NCI-H524 treated with DMSO at 0.1 percent for 48 hours (cell line): ENCODE measurements around the gene CREBRF.
"Not testable (repeated sequence)": the region's sequence is repeated elsewhere in the genome, so short reads cannot be mapped to it uniquely, and the experiment has no call there.

ENCODE experiments used
- DNase-seq: peaks from one replicate; lab custom pipeline; 2025; lab: John Stamatoyannopoulos, UW

Gene CREBRF

DNA sequence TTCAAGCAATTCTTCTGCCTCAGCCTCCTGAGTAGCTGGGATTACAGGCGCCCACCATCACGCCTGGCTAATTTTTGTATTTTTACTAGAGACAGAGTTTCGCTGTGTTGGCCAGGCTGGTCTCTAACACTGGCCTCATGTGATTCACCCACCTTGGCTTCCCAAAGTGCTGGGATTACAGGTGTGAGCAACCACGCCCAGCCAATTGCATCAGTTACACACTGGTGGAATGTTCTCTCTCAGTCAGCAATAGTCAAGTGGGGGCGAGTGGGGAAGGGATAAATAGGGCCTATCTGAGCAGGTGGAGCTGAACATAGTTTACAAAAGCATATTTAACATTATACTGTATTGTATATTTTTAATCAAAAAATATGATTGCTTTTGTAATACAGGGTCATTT, 98.5 kb downstream of the CREBRF start:
- not testable (repeated sequence) for DNase-seq

DNA sequence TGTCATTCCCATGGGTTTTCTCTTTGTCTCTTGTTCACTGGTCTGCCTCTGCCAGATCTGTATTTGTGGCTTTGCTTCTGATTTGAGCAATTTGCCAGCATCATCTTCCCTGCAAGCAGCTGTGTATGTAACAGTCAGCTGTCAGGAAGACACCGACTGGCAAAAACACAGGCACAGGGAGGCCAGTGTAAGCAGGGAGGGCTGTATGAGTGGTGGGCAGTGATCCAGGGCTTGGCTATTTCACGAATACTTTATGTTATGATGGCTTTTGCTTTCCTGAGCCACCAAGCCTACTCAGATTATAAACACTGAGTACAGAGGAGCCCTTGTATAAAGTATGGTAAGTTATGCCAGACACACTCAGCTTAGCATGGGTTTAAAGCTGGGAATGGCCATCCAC, 99.8 kb downstream of the CREBRF start:
- DNase-seq = no peak

DNA sequence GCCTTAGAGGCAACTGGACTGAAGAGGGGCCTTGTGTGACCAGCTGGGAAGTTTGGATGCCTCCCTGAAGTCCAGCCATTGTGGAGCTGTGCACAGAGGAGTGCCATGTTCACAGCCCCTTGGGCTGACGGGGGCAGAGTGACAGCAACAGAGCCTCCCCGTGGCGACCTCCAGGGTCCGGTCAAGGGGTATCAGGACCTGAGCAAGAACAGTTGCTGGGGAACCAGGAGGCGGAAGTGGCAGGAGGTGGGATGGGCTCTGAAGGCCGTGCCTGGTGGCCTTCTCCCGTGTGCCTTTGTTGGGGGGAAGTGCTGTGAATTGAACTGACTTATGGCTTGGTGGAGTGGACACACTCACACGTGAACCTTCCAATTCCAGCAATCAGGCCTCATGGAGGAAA, 102.2 kb downstream of the CREBRF start:
- DNase-seq = no peak

DNA sequence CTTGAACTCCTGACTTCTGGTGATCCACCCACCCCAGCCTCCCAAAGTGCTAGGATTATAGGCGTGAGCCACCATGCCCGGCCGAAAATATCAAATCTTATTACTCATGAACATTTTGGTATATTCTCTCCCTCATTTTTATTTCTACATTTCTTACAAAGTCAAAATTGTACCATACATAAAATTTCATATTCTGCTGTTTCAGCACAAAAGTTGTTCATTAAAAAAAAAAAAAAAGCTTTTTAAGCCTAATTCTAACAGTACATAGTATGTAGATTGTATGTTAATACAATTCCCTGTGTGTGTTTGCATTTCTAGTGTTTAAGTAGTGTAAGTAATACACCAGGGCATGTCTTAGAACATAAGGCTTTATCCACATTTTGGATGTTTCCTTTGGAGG, 103.1 kb downstream of the CREBRF start:
- DNase-seq = no peak

DNA sequence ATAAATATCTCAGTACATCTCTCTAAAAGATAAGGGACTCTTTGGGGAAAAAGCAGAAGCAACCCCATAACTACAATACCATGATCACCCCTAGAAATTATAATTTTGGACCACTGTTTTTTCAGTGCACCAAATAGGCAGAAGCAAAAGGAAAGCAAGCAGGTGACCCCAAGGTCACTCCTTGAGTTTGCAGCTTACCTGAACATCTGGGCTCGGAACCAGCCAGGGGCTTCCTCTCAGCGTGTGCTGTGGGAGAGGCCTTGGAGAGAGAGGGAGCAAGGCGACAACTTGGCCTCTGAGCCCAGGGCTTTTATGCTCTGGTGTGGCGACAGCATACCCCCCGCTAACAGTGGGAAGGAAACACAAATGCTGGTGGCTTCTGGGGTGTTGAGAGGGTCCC, 105.0 kb downstream of the CREBRF start:
- no peak for DNase-seq

DNA sequence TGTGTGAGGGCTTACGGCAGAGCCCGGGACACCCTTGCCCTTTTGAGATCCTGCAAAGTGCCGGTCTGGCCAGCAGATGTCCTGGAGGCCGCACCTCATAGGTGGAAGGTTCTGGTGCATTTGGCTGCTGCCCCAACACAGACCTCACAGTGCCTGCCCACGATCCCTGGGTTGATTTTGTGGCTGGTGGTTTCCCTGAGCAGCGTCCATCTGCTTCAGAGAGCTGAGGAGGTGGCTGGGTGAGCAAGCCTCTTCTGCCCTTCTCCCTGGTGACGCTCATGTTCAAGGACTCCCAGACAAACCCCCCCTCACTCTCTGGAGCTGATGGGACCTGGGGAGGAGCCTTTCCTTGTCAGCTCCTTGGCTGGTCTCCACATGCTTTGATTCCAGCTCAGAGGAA, 107.1 kb downstream of the CREBRF start:
- no peak for DNase-seq

DNA sequence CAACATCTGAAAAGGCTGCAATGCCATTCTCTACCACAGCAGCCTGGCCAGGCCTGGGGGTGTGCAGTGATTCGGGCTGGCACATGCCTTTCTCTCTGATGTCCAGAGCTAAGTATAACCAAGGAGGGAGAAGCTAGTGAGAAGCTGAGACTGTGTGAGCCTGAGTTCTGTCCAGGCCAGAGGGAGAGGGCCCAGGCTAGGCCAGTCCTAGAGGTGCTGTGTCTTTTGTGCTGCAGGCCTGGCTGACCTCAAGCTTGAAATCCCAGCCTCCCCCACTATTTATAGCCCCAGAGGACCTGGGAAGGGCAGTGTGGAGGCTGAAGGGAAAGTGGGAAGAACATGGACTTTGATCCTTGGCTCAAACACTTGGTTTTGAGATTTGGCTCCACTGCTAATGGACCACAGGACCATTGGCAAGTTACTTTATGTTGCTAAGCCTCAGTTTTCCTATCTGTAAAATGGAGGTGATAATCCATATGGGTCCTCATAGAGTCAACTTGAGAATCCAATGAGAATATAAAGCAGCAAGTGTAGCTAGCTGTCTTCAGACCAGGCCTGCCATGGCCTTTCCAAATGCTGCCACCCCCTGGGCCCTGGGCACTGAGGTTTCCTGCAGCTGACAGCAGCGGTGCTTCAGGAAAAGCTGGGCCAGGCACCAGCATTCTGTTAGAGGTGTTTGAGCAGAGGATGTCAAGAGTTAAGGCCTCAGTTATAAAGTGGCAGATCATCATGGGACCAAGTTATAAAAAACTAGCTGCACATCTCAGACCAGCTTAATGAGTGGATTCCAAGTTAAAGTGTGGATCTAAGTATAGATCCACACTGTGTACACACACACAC, 109.2 kb downstream of the CREBRF start:
- no peak for DNase-seq

DNA sequence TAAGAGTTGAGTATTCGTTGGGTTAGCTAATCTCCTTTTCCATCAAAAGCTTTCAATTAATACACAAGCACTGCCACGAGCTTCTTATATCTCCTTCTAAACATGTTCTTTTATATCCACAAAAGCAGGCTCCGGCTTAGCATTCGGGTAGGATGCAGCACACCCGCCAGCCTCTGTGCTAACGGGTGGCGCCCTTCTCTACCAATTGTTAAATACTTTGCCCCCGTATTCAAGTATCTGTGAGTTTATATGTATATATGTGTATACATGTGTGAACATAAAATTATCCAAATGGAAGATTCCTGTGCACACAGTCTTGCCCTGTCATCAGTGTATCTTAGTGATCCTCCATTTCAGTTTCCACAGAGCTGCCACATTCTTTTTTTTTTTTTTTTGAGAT, 116.0 kb downstream of the CREBRF start:
- no peak for DNase-seq

DNA sequence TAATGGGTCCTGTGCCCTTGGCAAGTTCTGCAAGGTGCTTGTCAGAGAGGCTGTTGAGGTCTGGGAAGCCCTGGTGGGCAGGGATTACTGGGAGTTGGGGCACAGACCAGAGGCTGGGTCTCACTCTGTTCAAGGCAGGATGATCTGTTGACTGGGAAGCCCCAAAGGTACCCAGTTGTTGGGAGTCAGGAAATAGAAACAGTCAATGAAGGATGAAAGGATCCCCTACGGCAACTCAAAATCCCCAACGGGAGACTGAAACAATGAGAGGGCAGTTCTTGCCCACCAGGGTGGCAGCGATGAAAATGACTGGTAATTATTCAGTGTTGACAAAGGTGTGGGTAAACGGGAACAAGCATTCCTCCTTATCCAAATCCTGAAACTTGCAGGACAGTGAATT, 119.4 kb downstream of the CREBRF start:
- no peak for DNase-seq

DNA sequence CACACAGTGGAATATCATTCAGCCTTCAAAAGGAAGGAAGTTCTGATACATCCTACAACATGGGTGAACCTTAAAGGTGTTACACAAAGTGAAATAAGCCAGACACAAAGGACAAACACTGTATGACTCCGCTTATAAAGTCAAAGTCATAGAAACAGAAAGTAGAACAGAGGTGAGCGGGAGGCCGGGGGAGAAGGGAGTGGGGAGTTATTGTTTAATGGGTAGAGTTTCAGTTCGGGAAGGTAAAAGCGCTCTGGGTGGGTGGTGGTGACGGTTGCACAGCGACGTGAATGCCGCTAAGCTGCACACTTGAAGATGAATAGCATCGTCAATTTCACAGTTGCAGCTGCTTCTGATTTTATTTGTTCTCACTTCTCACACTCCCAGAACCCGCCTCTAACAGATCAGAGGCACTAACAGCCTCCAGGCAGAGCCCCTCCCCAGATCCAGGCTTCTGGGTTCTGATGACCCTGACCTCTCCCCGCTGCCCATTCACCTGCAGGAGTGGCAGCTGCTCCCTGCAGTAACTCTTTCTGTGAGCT, 122.3 kb downstream of the CREBRF start:
- no peak for DNase-seq

DNA sequence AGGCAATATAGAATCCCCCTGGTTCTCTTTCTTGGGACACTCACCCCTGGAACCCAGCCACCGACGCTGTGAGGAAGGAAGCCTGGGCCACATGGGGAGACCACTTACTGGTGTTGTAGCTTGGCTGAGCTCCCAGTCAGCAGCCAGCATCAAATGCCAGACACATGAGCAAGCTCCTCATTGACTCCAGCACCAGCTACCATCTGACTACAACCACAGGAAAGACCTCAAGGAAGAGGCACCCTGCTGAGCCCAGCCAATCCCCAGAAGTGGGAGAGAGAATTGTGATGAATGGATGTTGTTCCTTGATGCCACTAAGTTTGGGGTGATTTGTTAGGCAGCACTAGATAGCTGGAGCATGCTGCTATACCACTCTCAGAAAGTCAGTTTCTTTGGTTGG, 124.2 kb downstream of the CREBRF start:
- DNase-seq = no peak

DNA sequence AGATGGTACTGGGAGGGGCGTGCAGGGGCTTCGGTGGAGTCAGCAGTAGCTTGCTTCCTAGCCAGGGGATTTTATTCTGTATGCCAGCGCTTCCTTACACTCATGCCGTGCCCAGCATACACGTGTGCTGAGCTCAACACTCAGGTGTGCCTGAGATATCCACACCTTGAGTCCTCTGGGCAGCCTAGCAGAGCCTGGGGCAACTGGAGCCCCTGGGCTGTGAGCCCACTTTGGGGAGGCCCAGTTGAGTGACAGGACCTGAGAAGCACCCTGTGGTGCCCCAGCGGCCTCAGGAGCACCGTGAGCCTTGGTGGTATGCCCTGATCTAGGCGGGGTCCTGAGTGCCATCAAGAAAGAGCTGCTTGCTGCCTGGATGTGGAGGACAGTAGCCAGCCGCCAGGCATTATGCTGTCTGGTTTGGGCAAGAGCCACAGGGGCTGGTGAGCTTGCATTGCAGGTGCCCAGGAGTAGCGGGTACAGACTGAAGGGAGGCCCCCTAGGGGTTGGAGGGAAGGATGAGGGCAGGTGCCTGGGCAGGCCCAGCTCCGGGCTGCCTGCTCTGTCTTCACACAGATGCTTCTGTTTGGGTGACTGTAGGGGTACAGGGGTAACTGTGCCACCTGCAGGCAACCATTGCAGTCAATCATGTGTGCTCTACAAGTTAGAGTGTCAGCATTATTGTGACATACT, 131.0 kb downstream of the CREBRF start:
- no peak for DNase-seq

DNA sequence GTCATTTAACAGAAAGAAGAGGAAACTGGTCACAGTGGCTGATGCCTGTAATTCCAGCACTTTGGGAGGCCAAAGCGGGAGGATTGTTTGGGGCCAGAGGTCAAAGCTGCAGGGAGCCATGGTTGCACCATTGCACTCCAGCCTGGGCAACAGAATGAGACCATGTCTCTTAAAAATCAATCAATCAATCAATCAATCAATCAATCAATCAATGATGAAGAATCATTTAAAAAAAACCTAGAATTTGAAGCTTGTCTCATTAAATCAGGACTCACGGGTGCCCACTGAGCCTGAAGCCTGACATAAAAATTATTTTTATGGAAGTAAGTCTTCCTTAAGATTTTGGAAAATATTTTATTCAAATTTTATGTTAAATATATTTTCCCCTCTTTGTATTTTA, 132.1 kb downstream of the CREBRF start:
- no peak for DNase-seq
